SK-N-MC (cell line): ENCODE results near the gene ANKRD35.

ENCODE experiments used
- EZH2 ChIP-seq: fragments of 200-600 bp; sonication (generic); IDR thresholded peaks from one replicate; pipeline ENCODE4 v1.6.1; 2017; ENCODE audit warnings: antibody characterized with exemption
- FOXP2 ChIP-seq: optimal IDR thresholded peaks from 2 replicates; pipeline ENCODE3; 2011; ENCODE audit warnings: mild to moderate bottlenecking, moderate library complexity; ENCODE audit not compliant: insufficient read depth; ENCODE audit errors: extremely low read length, control extremely low read depth
- POLR2AphosphoS5 ChIP-seq: IDR thresholded peaks from 2 replicates; pipeline ENCODE4 v1.6.1; 2012; ENCODE audit warnings: mild to moderate bottlenecking, low read depth, low read length, borderline replicate concordance

- TF ChIP-seq POLR2AphosphoS5 (no peak), EZH2 (no peak), FOXP2 (no peak)
Measured at GRCh38 chr1:145898756-145899155, 13.1 kb upstream of the ANKRD35 start.
